Stomach smooth muscle (tissue), 2 donors: ENCODE measurements around the gene KCNK18.
"Not testable (repeated sequence)": the region's sequence is repeated elsewhere in the genome, so short reads cannot be mapped to it uniquely, and the experiment has no call there.

Experiments
- H3K27ac ChIP-seq: one replicate; pipeline ENCODE4 v1.7.0; 2013; ENCODE audit warnings: mild to moderate bottlenecking, low read length, inconsistent platforms
- H3K27me3 ChIP-seq, 2 donors: one replicate each; pipeline ENCODE4 v1.7.0; 2013; ENCODE audit warnings: low read length in 2 of 2; ENCODE audit not compliant: insufficient read depth in 2 of 2, control insufficient read depth in 1 of 2
- H3K36me3 ChIP-seq, 2 donors: one replicate each; pipeline ENCODE4 v1.7.0; 2013; ENCODE audit warnings: low read length in 2 of 2; ENCODE audit not compliant: control insufficient read depth in 2 of 2, insufficient read depth in 2 of 2
- H3K4me1 ChIP-seq: one replicate; pipeline ENCODE4 v1.7.0; 2013; ENCODE audit warnings: low read length; ENCODE audit not compliant: control insufficient read depth, insufficient read depth
- H3K4me3 ChIP-seq, 2 donors: one replicate each; pipeline ENCODE4 v1.7.0; 2013; ENCODE audit warnings: low read length in 2 of 2
- H3K9ac ChIP-seq, 2 donors: one replicate each; pipeline ENCODE4 v1.7.0; 2013; ENCODE audit warnings: low read length in 2 of 2, mild to moderate bottlenecking in 1 of 2
- H3K9me3 ChIP-seq, 2 donors: one replicate each; pipeline ENCODE4 v1.7.0; 2013; ENCODE audit warnings: low read length in 2 of 2; ENCODE audit not compliant: control insufficient read depth in 2 of 2
- donor health status: healthy.
- donor health status: Pancreatic carcinoma.

The KCNK18 gene

DNA sequence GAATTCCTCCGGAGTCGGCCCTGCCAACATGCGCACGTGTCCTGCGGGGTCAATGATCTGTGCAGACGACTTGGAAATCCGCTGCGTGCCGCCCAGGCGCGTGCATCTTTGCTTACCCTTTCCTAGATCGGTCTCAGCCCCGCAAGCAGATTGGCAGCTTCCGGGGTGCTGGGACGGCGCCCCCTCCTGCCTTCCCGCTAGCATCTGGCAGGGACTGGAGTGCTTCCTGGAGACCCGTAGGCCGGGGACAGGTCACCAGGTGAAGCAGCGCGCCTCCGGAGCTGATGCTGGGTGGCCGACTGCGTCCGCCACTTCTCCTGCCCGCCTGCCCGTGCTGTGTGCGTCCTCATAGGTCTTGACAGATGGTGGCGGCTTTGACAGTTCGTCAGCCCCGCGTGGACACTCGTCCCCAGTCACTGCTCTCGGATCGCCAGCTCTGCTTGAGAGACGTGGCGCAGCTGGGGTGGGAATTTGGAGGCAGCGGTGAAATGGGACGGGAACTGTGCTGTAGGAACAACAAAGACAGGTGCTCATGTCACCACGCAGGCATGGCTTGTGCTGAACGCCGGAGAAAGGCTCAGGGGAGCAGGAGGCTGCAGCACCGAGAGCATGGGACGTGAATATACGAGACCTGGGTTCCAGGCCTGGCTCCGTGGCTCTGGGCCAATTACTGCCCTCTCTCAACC is 21.9 kb upstream of the KCNK18 start:
- Histone ChIP-seq H3K4me3 (peak overlapping the region; percentile 67 to 74), H3K27me3 (peaks cover 37 to 41% of the 10 kb centered on the region in 2 donors), H3K9me3 (no peaks in the 10 kb centered on the region), H3K9ac (no peak overlapping the region), H3K27ac (no peak overlapping the region), H3K4me1 (peaks cover 13% of the 10 kb centered on the region), H3K36me3 (no peaks in the 10 kb centered on the region)

DNA sequence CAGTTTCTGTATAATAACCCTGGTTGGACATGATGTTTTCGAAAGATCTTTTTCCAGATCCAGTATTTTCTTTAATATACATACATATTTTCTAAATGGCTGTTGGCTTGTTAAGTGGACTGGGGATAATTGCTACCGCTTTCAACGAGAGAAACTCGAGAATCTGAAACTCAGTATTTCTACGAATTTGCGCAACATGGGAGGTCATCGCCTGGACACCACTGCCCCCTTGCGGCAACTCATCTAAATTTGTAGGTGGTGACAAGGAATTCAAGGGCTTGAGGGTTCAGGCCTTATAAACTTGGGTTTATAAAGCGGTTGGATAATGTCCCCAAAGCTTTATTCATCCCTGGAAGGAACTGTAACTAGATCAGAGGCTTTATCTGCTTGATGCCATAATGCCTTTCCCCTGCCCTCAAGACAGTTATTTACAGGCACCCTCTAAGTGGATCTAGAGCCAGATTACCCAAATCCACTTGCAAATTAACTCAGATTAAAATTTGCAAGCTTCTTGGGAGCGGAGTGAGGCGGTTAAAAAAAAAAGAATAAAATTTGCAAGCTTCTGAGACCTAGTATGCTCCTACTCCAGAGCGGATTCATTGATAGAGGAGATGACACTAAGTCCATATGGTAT is 21.3 kb upstream of the KCNK18 start:
- Histone ChIP-seq H3K4me3 (peak overlapping the region; percentile 67 to 74), H3K36me3 (no peaks in the 10 kb centered on the region), H3K9me3 (no peaks in the 10 kb centered on the region), H3K27me3 (peaks cover 36 to 38% of the 10 kb centered on the region in 2 donors), H3K27ac (no peak overlapping the region), H3K4me1 (peaks cover 13% of the 10 kb centered on the region), H3K9ac (no peak overlapping the region)

DNA sequence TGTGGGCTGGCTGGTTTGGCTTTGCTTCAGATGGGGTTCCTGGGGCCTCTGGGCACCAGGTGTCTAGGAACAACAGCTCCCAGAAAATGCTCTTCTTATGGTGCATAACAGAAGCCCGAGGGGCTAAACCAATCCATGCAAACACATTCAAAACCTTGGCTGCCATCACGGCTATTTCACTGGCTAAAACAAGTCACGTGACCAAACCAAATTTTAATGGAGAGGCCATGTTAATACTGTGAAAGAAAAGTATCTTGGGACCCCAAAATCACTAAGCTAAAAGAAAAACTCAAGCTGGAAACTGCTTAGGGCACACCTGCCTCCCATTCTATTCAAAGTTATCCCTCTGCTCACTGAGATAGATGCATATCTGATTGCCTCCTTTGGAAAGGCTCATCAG is 19.1 kb upstream of the KCNK18 start:
- Histone ChIP-seq H3K9me3 (no peaks in the 10 kb centered on the region), H3K4me3 (no peak overlapping the region), H3K36me3 (no peaks in the 10 kb centered on the region), H3K27me3 (peaks cover 25 to 28% of the 10 kb centered on the region in 2 donors), H3K9ac (no peak overlapping the region), H3K4me1 (peaks cover 13% of the 10 kb centered on the region), H3K27ac (no peak overlapping the region)

DNA sequence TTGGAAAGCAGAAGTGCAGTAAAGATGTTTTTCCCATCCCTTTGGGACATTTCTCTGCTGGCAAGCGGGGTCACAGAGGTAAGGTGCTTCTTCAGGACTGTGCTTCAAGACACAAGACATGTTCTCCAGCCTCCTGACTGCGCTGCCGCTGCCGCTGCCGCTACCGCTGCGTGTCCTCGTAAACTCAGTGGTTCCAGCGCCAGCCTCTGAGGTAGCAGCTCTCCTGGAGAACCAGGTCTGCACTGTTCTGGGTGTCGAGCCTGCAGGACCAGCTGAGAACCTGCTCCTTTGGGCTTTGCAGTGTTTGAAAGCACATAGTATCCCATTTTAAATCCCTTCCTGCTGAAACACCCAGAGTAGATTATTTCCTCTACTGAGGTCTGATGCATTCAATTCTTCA is 13.0 kb upstream of the KCNK18 start:
- H3K27ac ChIP-seq, result no peak overlapping the region

DNA sequence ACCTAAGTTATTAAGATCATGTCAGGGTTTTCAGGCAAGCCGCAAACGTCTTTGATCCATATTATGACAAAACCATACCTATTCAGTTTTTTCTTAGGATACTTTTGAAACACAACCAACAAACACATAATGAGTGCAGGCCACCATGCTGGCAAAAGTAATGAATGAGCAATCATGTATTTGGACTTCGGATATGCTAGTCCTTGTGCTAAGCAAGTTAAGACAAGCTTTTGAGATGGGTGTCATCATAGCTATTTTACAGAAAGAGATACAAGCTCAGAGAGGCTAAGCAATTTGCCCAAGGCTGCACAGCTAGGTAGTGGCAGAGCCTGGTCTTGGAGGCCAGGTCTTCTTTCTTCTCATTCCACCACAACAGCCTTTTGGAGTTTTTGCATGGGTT is 12.5 kb upstream of the KCNK18 start:
- no peak overlapping the region for H3K9ac ChIP-seq
- H3K4me1 ChIP-seq, result no peaks in the 10 kb centered on the region
- peaks cover 0 to 6% of the 10 kb centered on the region in 2 donors for H3K9me3 ChIP-seq

More for the DNA sequence above, 13.0 kb upstream of the KCNK18 start:
- Histone ChIP-seq H3K9ac (no peak overlapping the region), H3K9me3 (peaks cover 0 to 3% of the 10 kb centered on the region in 2 donors), H3K4me3 (no peak overlapping the region), H3K4me1 (no peaks in the 10 kb centered on the region), H3K27me3 (peaks cover 6 to 11% of the 10 kb centered on the region in 2 donors), H3K36me3 (no peaks in the 10 kb centered on the region)

DNA sequence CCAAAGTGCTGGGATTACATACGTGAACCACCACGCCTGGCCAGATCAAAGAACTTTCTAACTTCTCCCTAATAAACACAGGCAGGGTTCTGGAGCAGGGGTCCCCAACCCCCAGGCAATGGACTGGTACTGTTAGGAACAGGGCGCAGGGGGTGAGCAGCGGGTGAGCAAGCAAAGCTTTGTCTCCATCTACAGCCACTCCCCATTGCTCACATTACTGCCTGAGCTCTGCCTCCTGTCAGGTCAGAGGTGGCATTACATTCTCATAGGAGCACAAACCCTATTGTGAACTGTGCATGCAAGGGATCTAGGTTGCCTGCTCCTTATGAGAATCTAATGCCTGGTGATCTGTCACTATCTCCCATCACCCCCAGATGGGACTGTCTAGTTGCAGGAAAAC is 11.5 kb upstream of the KCNK18 start:
- H3K36me3 ChIP-seq, H3K4me3 ChIP-seq, H3K27ac ChIP-seq, H3K9me3 ChIP-seq, H3K4me1 ChIP-seq, H3K27me3 ChIP-seq, H3K9ac ChIP-seq: not testable (repeated sequence)

More for the DNA sequence above, 12.5 kb upstream of the KCNK18 start:
- Histone ChIP-seq H3K4me3 (no peak overlapping the region), H3K27me3 (peaks cover 5 to 11% of the 10 kb centered on the region in 2 donors), H3K36me3 (no peaks in the 10 kb centered on the region), H3K27ac (no peak overlapping the region)

DNA sequence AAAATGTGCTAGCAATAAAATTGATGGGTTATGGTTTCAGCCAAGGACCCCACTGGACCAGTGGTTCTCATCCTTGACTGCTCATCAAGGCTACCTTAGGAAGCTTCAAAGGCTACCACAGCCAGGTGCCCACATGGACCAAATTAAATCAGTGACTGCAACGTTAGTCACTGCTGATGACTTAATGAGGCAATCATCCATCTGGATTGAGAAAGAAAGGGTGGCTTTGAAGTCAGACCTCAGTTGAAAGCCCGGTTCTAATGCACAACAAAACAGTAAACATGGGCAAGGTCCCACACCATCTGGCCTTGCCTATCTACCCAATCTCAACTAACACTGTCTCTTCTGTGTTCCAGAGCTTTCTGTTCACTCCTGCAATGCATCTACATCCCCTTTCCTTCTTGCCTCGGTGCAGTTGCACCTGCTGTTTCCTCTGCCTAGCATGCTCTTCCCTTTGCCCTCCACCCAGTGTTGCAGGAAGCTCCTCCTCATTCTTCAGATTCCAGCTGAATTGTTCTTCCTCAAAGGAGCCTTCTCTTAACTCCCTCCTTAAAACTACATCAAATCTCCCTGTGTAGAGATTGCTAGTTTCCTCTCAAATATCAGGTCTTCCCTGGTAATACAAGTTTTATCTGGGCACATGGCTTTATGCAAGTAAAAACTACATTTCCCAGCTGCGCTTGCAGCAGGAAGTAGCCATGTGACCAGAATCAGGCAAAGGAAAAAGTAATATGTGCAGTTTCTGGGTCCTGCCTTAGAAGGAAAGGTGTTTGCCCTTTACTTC is 10.3 kb upstream of the KCNK18 start:
- Histone ChIP-seq H3K4me1 (no peaks in the 10 kb centered on the region), H3K4me3 (no peak overlapping the region), H3K36me3 (no peaks in the 10 kb centered on the region), H3K27ac (no peak overlapping the region), H3K9ac (no peak overlapping the region), H3K9me3 (peaks cover 0 to 6% of the 10 kb centered on the region in 2 donors), H3K27me3 (peaks cover 0 to 7% of the 10 kb centered on the region in 2 donors)

DNA sequence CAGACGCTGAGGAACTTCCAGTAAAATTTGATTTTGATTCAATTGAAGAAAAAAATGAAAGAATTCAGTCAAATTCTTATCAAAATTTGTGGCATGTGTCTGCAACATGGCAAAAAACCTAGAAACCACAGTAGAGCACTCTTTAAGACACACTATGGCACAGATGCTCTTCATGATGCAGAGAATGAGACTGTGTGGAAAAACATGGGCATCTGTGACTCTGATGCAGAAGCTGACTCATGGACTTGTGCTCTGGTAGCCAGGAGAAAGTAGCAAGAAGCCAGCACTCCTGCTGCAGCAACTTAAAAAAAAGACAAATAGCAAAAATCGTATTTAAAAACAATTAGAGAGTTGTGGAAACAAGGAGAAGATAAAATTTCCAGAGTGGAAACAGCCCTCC is 8.9 kb upstream of the KCNK18 start:
- no peak overlapping the region for H3K4me3 ChIP-seq
- H3K9ac ChIP-seq, result no peak overlapping the region
- peaks cover 0 to 8% of the 10 kb centered on the region in 2 donors for H3K9me3 ChIP-seq
- H3K27me3 ChIP-seq, result peaks cover 0 to 1% of the 10 kb centered on the region in 2 donors
- H3K36me3 ChIP-seq, result no peaks in the 10 kb centered on the region
- H3K27ac ChIP-seq, result no peak overlapping the region
- H3K4me1 ChIP-seq, result no peaks in the 10 kb centered on the region

DNA sequence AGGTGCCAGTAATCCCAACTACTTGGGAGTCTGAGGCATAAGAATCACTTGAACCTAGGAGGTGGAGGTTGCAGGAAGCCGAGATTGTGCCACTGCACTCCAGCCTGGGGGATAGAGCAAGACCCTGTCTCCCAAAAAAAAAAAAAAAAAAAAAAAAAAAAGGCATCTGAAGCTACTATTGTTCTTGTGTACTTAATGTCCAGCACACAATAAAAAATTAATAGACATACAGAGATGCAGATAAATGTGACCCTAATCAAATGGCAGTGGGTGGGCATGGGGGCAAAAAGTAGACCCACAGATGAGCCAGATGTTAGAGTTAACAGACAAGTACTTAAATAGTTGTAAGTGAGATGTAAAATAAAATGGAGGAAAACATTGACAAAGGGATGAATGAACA is 7.7 kb upstream of the KCNK18 start:
- peaks cover 0 to under 1% of the 10 kb centered on the region in 2 donors for H3K27me3 ChIP-seq
- H3K4me3 ChIP-seq, result no peak overlapping the region
- no peak overlapping the region for H3K27ac ChIP-seq
- H3K4me1 ChIP-seq, result no peaks in the 10 kb centered on the region
- no peak overlapping the region for H3K9ac ChIP-seq
- peaks cover 0 to 8% of the 10 kb centered on the region in 2 donors for H3K9me3 ChIP-seq
- no peaks in the 10 kb centered on the region for H3K36me3 ChIP-seq

DNA sequence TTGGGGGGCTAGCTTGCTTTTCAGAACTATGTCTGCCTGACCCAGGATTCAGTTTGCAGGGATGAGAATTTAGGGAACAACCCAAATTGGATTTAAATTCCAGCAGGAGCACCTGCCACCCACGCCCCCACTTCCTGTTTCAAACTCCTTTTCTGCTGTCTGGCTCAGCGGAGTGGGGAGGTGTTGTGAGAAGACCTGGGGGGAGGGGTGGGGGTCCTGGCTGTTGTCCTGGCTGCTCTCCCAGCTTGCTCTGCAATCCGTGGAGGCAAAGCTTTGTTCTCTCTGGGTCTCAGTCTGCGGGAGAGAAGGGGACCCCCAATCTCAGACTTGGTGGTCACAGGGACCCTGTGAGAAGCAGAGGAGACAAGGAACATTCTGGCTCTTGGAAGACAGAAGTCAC is 799 bp downstream of the KCNK18 start:
- Histone ChIP-seq H3K27ac (no peak overlapping the region), H3K27me3 (peaks cover 0 to 7% of the 10 kb centered on the region in 2 donors)

More for the DNA sequence above, 799 bp downstream of the KCNK18 start:
- H3K4me1 ChIP-seq, result no peaks in the 10 kb centered on the region
- H3K36me3 ChIP-seq, result no peaks in the 10 kb centered on the region
- peaks cover 0 to 1% of the 10 kb centered on the region in 2 donors for H3K9me3 ChIP-seq
- H3K9ac ChIP-seq, result no peak overlapping the region
- no peak overlapping the region for H3K4me3 ChIP-seq
